HepG2 (cell line): ENCODE measurements around the gene COMMD8. TPM values are rescaled to one million over a fixed set of nuclear protein-coding genes. Genes with fewer than 3 reads are reported as not detected.

ENCODE experiments used
- AGO2 ChIP-seq: fragments of 200-400 bp; formaldehyde crosslinking; optimal IDR thresholded peaks from 2 replicates; pipeline ENCODE3; 2017; ENCODE audit warnings: mild to moderate bottlenecking, low read depth, low read length, moderate library complexity
- CBX1 ChIP-seq: IDR thresholded peaks from one replicate; pipeline ENCODE4 v1.6.1; 2016; ENCODE audit warnings: antibody characterized with exemption, low read depth
- GATA4 ChIP-seq: sonication (generic); IDR thresholded peaks from 2 replicates; pipeline ENCODE4 v1.6.1; 2016; ENCODE audit warnings: antibody characterized with exemption, low read depth, borderline replicate concordance
- GPN1 ChIP-seq: sonication (generic); formaldehyde crosslinking; IDR thresholded peaks from 2 replicates; pipeline ENCODE4 v1.5.1; 2020; ENCODE audit warnings: missing genetic modification reagents, borderline replicate concordance
- IRF2 ChIP-seq: IDR thresholded peaks from 2 replicates; pipeline ENCODE4 v1.6.1; 2018; ENCODE audit warnings: missing genetic modification reagents, missing compliant biosample characterization
- JUN ChIP-seq: sonication (generic); formaldehyde crosslinking; IDR thresholded peaks from 2 replicates; pipeline ENCODE4 v1.4.0; 2020; ENCODE audit warnings: mild to moderate bottlenecking, missing genetic modification reagents
- NPAS2 ChIP-seq: sonication (generic); formaldehyde crosslinking; IDR thresholded peaks from 2 replicates; pipeline ENCODE4 v1.8.0; 2022; ENCODE audit warnings: mild to moderate bottlenecking, missing genetic modification reagents, borderline replicate concordance
- PRPF4 ChIP-seq: fragments of 200-400 bp; formaldehyde crosslinking; IDR thresholded peaks from 2 replicates; pipeline ENCODE4 v1.6.1; 2016; ENCODE audit warnings: low read length, low read depth; ENCODE audit not compliant: poor library complexity, severe bottlenecking
- SNRNP70 ChIP-seq: fragments of 200-400 bp; formaldehyde crosslinking; IDR thresholded peaks from 2 replicates; pipeline ENCODE4 v1.6.1; 2017; ENCODE audit warnings: mild to moderate bottlenecking, low read depth, low read length, moderate library complexity
- SRSF9 ChIP-seq: fragments of 200-400 bp; formaldehyde crosslinking; IDR thresholded peaks from 2 replicates; pipeline ENCODE4 v1.6.1; 2018; ENCODE audit warnings: borderline replicate concordance, mild to moderate bottlenecking, low read depth, low read length; ENCODE audit not compliant: insufficient read depth, poor library complexity, severe bottlenecking
- THAP11 ChIP-seq: IDR thresholded peaks from 2 replicates; pipeline ENCODE4 v1.6.1; 2016; ENCODE audit warnings: missing biosample characterization, missing genetic modification reagents
- ZBTB42 ChIP-seq: sonication (generic); formaldehyde crosslinking; IDR thresholded peaks from 2 replicates; pipeline ENCODE4 v1.5.0; 2020; ENCODE audit warnings: mild to moderate bottlenecking, missing genetic modification reagents
- ZMYM4 ChIP-seq: sonication (generic); formaldehyde crosslinking; IDR thresholded peaks from 2 replicates; pipeline ENCODE4 v1.8.1; 2023; ENCODE audit warnings: mild to moderate bottlenecking, missing genetic modification reagents
- ZNF496 ChIP-seq: sonication (generic); formaldehyde crosslinking; IDR thresholded peaks from 2 replicates; pipeline ENCODE4 v1.8.1; 2023; ENCODE audit warnings: mild to moderate bottlenecking, moderate library complexity, missing genetic modification reagents; ENCODE audit not compliant: insufficient replicate concordance
- polyA plus RNA-seq, 8 experiments: library from polyadenylated mRNA; depleted of rRNA in 3 of 8; stranded (reverse) in 7 of 8; unstranded in 1 of 8; fragments of >200 nt; fragmentation: Illumina TruSeq in 4 of 8; extraction: Trizol in 4 of 8; gene quantifications; 2 replicates each; pipeline versions ENCODE4 v1.2.1 to v1.2.3, GENCODE V29; 2011 to 2016; ENCODE audit warnings: low read depth in 4 of 8, missing spikeins in 1 of 8, mixed read lengths in 1 of 8; ENCODE audit not compliant: insufficient read depth in 1 of 8
- total RNA-seq, 5 experiments: library from RNA; depleted of rRNA; stranded (reverse); fragments of >200 nt; fragmentation: Illumina TruSeq; extraction: Trizol; gene quantifications; 2 replicates each; pipeline ENCODE4 v1.2.3, GENCODE V29; 2016; ENCODE audit warnings: low read depth in 1 of 5
- TF ChIP-seq, protein P1 (sequence below): sonication (generic); formaldehyde crosslinking; IDR thresholded peaks from 2 replicates; pipeline ENCODE4 v1.5.0; 2020; ENCODE audit warnings: mild to moderate bottlenecking, missing genetic modification reagents
- TF ChIP-seq, protein P2 (sequence below): sonication (generic); formaldehyde crosslinking; IDR thresholded peaks from 2 replicates; pipeline ENCODE4 v1.4.0; 2020; ENCODE audit warnings: mild to moderate bottlenecking, missing genetic modification reagents
- TF ChIP-seq, protein P3 (sequence below): sonication (generic); formaldehyde crosslinking; IDR thresholded peaks from 2 replicates; pipeline ENCODE4 v1.4.0; 2020; ENCODE audit warnings: missing genetic modification reagents, borderline replicate concordance
- TF ChIP-seq, protein P4 (sequence below): sonication (generic); formaldehyde crosslinking; IDR thresholded peaks from 2 replicates; pipeline ENCODE4 v1.4.0; 2020; ENCODE audit warnings: missing genetic modification reagents, borderline replicate concordance

The COMMD8 gene
- total and polyA plus RNA-seq, 2 of the 13 experiments (the other 11 are each of a cell fraction or from before 2014, with no cell fraction given) = 7.1 to 20.3 TPM

DNA sequence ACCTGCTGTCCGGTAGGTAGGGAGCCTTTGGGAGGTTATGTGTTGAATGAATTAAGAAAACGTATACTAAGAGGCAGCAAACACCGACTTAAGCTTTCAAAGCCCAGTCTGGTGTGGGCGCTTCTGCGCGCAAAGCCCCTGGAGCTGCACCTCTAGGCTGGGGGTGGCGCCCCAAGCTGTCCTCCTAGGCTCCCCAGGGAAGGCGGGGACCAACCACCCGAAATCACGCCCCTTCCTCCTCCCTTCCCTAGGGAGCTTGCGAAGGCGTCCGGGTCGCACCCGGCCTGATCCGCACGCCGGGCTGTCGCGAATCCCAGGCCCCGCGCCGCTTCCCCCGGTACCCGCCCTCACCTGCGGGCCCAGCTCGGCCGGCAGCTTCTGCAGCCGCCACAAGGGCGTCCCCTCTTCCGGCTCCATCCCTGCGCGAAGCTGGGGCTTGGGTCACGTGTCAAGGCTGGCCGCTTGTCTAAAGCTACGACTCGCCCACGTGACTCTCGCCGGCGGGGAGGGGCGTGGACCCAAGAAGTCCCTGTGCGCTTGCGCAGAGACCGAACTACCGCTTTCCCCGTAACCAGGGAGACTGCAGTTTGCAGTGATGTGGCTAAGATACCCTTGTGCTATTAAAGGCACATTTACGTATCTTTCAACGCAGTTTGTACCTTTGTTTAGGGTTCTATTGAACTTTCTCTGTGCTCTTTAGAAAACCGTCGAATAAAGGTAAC lies at the start of gene COMMD8 (continued):
- TF ChIP-seq, protein P1, sequence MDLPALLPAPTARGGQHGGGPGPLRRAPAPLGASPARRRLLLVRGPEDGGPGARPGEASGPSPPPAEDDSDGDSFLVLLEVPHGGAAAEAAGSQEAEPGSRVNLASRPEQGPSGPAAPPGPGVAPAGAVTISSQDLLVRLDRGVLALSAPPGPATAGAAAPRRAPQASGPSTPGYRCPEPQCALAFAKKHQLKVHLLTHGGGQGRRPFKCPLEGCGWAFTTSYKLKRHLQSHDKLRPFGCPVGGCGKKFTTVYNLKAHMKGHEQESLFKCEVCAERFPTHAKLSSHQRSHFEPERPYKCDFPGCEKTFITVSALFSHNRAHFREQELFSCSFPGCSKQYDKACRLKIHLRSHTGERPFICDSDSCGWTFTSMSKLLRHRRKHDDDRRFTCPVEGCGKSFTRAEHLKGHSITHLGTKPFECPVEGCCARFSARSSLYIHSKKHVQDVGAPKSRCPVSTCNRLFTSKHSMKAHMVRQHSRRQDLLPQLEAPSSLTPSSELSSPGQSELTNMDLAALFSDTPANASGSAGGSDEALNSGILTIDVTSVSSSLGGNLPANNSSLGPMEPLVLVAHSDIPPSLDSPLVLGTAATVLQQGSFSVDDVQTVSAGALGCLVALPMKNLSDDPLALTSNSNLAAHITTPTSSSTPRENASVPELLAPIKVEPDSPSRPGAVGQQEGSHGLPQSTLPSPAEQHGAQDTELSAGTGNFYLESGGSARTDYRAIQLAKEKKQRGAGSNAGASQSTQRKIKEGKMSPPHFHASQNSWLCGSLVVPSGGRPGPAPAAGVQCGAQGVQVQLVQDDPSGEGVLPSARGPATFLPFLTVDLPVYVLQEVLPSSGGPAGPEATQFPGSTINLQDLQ (CRISPR knock-in tag) = no peak; the same call in 1 of the 2 replicates
- TF ChIP-seq ZBTB42 (CRISPR knock-in tag) (no peak), PRPF4 (no peak), ZNF496 (CRISPR knock-in tag) (no peak), JUN (CRISPR knock-in tag) (no peak), GPN1 (CRISPR knock-in tag) (no peak), ZMYM4 (CRISPR knock-in tag) (peak; percentile 99), THAP11 (CRISPR knock-in tag) (peak; percentile 63), NPAS2 (no peak; the same call in 1 of the 2 replicates), CBX1 (peak; percentile 73), SRSF9 (no peak), SNRNP70 (no peak), AGO2 (no peak), GATA4 (no peak), IRF2 (CRISPR knock-in tag) (peak; percentile 76; the same call in 1 of the 2 replicates)
- TF ChIP-seq, protein P2, sequence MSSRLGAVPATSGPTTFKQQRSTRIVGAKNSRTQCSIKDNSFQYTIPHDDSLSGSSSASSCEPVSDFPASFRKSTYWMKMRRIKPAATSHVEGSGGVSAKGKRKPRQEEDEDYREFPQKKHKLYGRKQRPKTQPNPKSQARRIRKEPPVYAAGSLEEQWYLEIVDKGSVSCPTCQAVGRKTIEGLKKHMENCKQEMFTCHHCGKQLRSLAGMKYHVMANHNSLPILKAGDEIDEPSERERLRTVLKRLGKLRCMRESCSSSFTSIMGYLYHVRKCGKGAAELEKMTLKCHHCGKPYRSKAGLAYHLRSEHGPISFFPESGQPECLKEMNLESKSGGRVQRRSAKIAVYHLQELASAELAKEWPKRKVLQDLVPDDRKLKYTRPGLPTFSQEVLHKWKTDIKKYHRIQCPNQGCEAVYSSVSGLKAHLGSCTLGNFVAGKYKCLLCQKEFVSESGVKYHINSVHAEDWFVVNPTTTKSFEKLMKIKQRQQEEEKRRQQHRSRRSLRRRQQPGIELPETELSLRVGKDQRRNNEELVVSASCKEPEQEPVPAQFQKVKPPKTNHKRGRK = no peak
- TF ChIP-seq, protein P3, sequence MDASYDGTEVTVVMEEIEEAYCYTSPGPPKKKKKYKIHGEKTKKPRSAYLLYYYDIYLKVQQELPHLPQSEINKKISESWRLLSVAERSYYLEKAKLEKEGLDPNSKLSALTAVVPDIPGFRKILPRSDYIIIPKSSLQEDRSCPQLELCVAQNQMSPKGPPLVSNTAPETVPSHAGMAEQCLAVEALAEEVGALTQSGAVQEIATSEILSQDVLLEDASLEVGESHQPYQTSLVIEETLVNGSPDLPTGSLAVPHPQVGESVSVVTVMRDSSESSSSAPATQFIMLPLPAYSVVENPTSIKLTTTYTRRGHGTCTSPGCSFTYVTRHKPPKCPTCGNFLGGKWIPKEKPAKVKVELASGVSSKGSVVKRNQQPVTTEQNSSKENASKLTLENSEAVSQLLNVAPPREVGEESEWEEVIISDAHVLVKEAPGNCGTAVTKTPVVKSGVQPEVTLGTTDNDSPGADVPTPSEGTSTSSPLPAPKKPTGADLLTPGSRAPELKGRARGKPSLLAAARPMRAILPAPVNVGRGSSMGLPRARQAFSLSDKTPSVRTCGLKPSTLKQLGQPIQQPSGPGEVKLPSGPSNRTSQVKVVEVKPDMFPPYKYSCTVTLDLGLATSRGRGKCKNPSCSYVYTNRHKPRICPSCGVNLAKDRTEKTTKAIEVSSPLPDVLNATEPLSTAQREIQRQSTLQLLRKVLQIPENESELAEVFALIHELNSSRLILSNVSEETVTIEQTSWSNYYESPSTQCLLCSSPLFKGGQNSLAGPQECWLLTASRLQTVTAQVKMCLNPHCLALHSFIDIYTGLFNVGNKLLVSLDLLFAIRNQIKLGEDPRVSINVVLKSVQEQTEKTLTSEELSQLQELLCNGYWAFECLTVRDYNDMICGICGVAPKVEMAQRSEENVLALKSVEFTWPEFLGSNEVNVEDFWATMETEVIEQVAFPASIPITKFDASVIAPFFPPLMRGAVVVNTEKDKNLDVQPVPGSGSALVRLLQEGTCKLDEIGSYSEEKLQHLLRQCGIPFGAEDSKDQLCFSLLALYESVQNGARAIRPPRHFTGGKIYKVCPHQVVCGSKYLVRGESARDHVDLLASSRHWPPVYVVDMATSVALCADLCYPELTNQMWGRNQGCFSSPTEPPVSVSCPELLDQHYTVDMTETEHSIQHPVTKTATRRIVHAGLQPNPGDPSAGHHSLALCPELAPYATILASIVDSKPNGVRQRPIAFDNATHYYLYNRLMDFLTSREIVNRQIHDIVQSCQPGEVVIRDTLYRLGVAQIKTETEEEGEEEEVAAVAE (CRISPR knock-in tag) = no peak
- TF ChIP-seq, protein P4, sequence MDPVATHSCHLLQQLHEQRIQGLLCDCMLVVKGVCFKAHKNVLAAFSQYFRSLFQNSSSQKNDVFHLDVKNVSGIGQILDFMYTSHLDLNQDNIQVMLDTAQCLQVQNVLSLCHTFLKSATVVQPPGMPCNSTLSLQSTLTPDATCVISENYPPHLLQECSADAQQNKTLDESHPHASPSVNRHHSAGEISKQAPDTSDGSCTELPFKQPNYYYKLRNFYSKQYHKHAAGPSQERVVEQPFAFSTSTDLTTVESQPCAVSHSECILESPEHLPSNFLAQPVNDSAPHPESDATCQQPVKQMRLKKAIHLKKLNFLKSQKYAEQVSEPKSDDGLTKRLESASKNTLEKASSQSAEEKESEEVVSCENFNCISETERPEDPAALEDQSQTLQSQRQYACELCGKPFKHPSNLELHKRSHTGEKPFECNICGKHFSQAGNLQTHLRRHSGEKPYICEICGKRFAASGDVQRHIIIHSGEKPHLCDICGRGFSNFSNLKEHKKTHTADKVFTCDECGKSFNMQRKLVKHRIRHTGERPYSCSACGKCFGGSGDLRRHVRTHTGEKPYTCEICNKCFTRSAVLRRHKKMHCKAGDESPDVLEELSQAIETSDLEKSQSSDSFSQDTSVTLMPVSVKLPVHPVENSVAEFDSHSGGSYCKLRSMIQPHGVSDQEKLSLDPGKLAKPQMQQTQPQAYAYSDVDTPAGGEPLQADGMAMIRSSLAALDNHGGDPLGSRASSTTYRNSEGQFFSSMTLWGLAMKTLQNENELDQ (CRISPR knock-in tag) = no peak
